Right lobe of liver (tissue), 6 donors: ENCODE measurements around the gene UBP1. TPM values are rescaled to one million over a fixed set of nuclear protein-coding genes. Genes with fewer than 3 reads are reported as not detected.

ENCODE experiments used
- ATAC-seq, 4 donors: fragments of 200-7000 bp; cut with Tn5 transposase; one replicate each; pipeline ENCODE4 v1.9.1; 2020; ENCODE audit warnings: mild to moderate bottlenecking in 4 of 4, moderate library complexity in 4 of 4
- DNase-seq, 3 donors: peaks; one replicate each; pipeline ENCODE4 v3.0.0-alpha.2; 2020
- H3K27ac ChIP-seq, 3 donors: fragments of 200-600 bp; one replicate each; pipeline ENCODE4 v1.8.0; 2022
- H3K27me3 ChIP-seq, 2 donors: fragments of 200-600 bp; one replicate each; pipeline ENCODE4 v1.8.0; 2022
- H3K36me3 ChIP-seq, 4 donors: fragments of 200-600 bp; sonication (generic) in 1 of 4; one replicate each; pipeline versions ENCODE4 v1.5.1 to v1.8.0; 2017 to 2022; ENCODE audit warnings: control low read depth in 1 of 4
- H3K4me1 ChIP-seq, 4 donors: fragments of 200-600 bp; sonication (generic) in 1 of 4; one replicate each; pipeline versions ENCODE4 v1.5.1 to v1.8.0; 2017 to 2022; ENCODE audit warnings: control low read depth in 1 of 4
- H3K4me3 ChIP-seq, 3 donors: fragments of 200-600 bp; one replicate each; pipeline ENCODE4 v1.8.0; 2022
- H3K9me3 ChIP-seq, 4 donors: fragments of 200-600 bp; sonication (generic) in 1 of 4; one replicate each; pipeline versions ENCODE4 v1.5.1 to v1.8.0; 2017 to 2022; ENCODE audit warnings: control low read depth in 1 of 4
- POLR2A ChIP-seq: fragments of 450-650 bp; IDR thresholded peaks from one replicate; pipeline ENCODE4 v1.6.1; 2017; ENCODE audit warnings: antibody characterized with exemption, mild to moderate bottlenecking
- WGBS: methylation state at CpG from one replicate; pipeline ENCODE4 v1.1.6; 2018; ENCODE audit warnings: low coverage, low lambda C conversion rate; ENCODE audit not compliant: insufficient coverage; ENCODE audit errors: missing lambda C conversion rate; 5-methylcytosine and 5-hydroxymethylcytosine counted together
- intact Hi-C, 2 donors: fragments of 100-400 bp; cut with DNase I; formaldehyde crosslinking; loops; one replicate each; pipeline versions ENCODE4 v1.11.2 to v1.14.1; 2022
- total RNA-seq, 6 experiments: library from RNA; depleted of rRNA in 2 of 6; stranded (reverse); fragments of >200 nt in 2 of 6; fragmentation: NEBNext Ultra II Directional in 3 of 6; extraction: Animal tissue kit (Norgen Biotek cat#: 25700) in 3 of 6; gene quantifications; one replicate each; pipeline versions ENCODE4 v1.1.0 to v1.2.4, GENCODE V29; 2016 to 2023
- TF ChIP-seq, protein P1 (sequence below), 4 donors: fragments of 200-600 bp in 3 of 4; fragments of 450-650 bp in 1 of 4; IDR thresholded peaks; one replicate each; pipeline versions ENCODE4 v1.5.1 to v1.8.0; 2016 to 2022; ENCODE audit warnings: antibody characterized with exemption in 4 of 4, mild to moderate bottlenecking in 2 of 4
- donor health status: DM: no; HTN: yes; CAD: no.
- donor health status: DM: no; HTN: no; CAD: no.
- donor health status: DM: no; HTN: no; CAD: no.
- donor health status: DM: no; HTN: yes; CAD: no.
- donor health status: DM: no; HTN: yes; CAD: no.

The UBP1 gene
- total RNA-seq, 6 experiments from 2014 or later: 20.5 to 39.2 (median 33.1) TPM

DNA sequence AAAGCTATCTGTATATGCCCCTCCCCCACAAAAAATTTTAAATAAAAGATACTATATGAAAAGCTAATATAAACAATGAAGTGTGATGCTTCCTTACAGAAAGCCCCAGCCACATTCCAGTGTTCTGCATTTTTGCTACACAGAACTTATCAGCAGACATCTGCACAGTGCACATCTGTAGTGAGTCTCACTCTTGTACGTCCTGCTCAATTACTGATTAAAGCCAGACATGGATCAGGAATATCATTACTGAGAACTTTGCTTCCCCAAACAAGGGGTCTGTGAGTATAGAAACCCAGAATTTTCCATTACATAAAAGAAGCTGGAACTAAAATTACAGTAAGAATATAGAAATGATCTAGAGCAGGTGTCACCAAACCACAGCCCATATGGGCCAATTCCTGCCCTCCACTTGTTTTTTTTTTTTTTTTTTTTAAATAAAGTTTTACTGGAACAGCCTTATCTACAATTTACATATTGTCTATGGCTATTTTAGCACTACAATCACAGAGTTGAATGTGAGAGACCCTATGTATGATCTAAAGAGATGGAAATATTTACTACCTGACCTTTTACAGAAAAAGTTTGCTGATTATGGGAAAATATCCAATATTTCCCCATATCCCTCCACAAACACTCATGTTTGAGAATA is 45.7 kb downstream of the UBP1 start:
- Histone ChIP-seq H3K4me1 (no peaks in the 10 kb centered on the region), H3K27ac (no peak overlapping the region), H3K36me3 (peaks cover under 1 to 85% (median 25%) of the 10 kb centered on the region in 4 donors), H3K9me3 (no peaks in the 10 kb centered on the region), H3K27me3 (no peaks in the 10 kb centered on the region), H3K4me3 (no peak overlapping the region)
- 90% methylated on average over 1 of the region's 1 CpG for WGBS
- intact Hi-C loops: no loop called here
- ATAC-seq (no peak), DNase-seq (no peak)
- TF ChIP-seq, protein P1, sequence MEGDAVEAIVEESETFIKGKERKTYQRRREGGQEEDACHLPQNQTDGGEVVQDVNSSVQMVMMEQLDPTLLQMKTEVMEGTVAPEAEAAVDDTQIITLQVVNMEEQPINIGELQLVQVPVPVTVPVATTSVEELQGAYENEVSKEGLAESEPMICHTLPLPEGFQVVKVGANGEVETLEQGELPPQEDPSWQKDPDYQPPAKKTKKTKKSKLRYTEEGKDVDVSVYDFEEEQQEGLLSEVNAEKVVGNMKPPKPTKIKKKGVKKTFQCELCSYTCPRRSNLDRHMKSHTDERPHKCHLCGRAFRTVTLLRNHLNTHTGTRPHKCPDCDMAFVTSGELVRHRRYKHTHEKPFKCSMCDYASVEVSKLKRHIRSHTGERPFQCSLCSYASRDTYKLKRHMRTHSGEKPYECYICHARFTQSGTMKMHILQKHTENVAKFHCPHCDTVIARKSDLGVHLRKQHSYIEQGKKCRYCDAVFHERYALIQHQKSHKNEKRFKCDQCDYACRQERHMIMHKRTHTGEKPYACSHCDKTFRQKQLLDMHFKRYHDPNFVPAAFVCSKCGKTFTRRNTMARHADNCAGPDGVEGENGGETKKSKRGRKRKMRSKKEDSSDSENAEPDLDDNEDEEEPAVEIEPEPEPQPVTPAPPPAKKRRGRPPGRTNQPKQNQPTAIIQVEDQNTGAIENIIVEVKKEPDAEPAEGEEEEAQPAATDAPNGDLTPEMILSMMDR (IDR thresholded peaks at IDR 0.05): no peak
- no peak for TF ChIP-seq POLR2A

DNA sequence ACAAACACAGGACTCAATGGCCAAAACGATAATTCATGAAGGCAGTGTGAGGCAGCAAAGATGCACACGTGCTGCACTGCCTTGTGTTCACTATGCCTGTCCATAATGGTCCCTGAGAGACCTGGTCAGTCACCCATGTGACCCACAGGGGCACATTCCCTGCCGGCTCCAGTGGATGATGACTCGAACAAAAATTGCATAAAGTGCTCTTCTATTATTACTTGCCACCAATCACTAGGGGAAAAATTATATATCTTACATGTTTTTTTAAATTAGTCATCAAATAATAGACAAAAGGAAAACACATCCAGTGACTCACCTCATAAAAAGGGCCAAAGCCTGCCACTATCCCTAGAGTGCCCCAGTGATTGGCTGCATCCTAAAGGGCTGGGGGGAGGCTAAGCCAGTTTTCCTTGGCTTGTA is 47.5 kb downstream of the UBP1 start:
- no peaks in the 10 kb centered on the region for H3K27me3 ChIP-seq
- 74% methylated on average over 4 of the region's 4 CpGs for WGBS
- H3K4me3 ChIP-seq: no peak overlapping the region
- H3K9me3 ChIP-seq: no peaks in the 10 kb centered on the region
- H3K36me3 ChIP-seq: peaks cover 0 to 79% (median 11%) of the 10 kb centered on the region in 4 donors
- no peaks in the 10 kb centered on the region for H3K4me1 ChIP-seq
- TF ChIP-seq POLR2A: no peak
- TF ChIP-seq, protein P1 (IDR thresholded peaks at IDR 0.05): no peak
- DNase-seq: no peak
- intact Hi-C loops: no loop called here
- H3K27ac ChIP-seq: no peak overlapping the region
- no peak for ATAC-seq

DNA sequence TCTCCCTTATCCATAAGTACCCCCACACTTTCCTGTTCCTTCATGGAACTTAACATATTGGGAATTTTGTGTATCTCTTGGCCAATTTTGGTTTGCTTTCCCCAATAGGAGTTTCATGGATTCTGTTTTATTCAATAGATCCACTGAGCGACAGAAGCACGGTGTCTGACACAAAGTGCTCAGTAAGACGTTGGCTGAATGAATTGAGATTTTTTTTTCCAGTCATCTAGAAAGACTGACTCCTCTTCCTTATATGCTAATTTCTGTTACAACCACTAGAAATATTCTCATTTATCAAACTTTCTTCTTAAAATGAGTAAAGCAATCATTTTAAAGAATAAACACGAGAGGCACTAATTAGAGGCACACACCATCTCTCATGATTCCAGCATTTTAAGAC is 48.1 kb downstream of the UBP1 start:
- DNase-seq (no peak), ATAC-seq (no peak)
- H3K27me3 ChIP-seq: no peaks in the 10 kb centered on the region
- peaks cover 0 to 79% (median 9%) of the 10 kb centered on the region in 4 donors for H3K36me3 ChIP-seq
- no peaks in the 10 kb centered on the region for H3K9me3 ChIP-seq
- no peak overlapping the region for H3K27ac ChIP-seq
- TF ChIP-seq, protein P1 (IDR thresholded peaks at IDR 0.05): no peak
- no peak for TF ChIP-seq POLR2A
- intact Hi-C loops: no loop called here
- no peak overlapping the region for H3K4me3 ChIP-seq
- H3K4me1 ChIP-seq: no peaks in the 10 kb centered on the region
- WGBS: 85% methylated on average over 4 of the region's 4 CpGs

DNA sequence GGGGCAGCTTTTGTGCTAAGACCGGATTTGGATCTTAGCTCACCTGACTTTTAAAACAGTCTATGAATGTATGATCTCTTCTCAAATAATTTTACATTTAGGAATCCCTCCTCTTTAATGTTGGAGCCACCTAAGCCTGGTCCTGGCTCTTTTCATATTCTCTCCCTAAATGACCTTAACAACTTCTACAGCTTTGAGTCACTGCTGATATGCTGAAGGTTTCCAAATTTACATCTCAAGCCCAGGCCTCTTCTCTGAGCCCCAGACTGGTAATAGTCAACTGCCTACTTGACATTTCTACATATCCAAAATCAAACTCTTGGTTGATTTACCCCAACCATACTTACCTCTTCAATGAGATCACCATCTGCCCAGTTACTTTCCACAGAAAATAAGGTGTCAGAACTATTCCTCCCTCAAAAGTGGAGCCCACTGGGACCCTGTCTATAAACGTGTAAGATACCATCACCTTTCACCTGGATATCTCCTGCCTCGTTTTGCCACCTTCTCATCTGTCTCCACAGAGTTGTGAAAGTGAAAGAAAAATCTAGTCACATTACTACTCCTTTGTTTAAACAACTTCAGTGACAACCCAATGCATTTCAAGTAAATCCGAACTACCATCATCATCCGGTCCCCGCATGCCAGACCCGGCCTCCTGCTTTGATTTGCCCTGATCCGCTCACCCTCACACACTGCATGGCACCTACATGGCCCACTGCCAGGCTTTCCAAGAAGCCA is 48.8 kb downstream of the UBP1 start:
- WGBS: 82% methylated on average over 8 of the region's 8 CpGs
- H3K27ac ChIP-seq: no peak overlapping the region
- no peaks in the 10 kb centered on the region for H3K4me1 ChIP-seq
- ATAC-seq (peak in 1 of 4 donors; percentile 30), DNase-seq (no peak)
- no peak overlapping the region for H3K4me3 ChIP-seq
- no peak for TF ChIP-seq POLR2A
- TF ChIP-seq, protein P1 (IDR thresholded peaks at IDR 0.05): no peak
- intact Hi-C loops: no loop called here
- H3K36me3 ChIP-seq: peaks cover 0 to 72% (median 8%) of the 10 kb centered on the region in 4 donors
- H3K9me3 ChIP-seq: no peaks in the 10 kb centered on the region
- no peaks in the 10 kb centered on the region for H3K27me3 ChIP-seq
